GM23248 (cell line): ENCODE data around the gene MIA2. TPM values are rescaled to one million over a fixed set of nuclear protein-coding genes. Genes with fewer than 3 reads are reported as not detected.

Experiments
- DNase-seq: peaks from one replicate; pipeline ENCODE4 v3.0.0-alpha.2; 2015
- H2AFZ ChIP-seq: fragments of 200-600 bp; sonication (generic); 2 replicates; pipeline ENCODE4 v1.6.1; 2016; ENCODE audit warnings: antibody characterized with exemption
- H3F3A ChIP-seq: fragments of 200-600 bp; sonication (generic); 2 replicates; pipeline ENCODE4 v1.6.1; 2016; ENCODE audit warnings: mild to moderate bottlenecking, antibody characterized with exemption, mixed run types; ENCODE audit not compliant: insufficient read depth
- H3K27ac ChIP-seq: fragments of 200-600 bp; sonication (generic); 2 replicates; pipeline ENCODE4 v1.5.1; 2016; ENCODE audit warnings: mild to moderate bottlenecking
- H3K27me3 ChIP-seq: fragments of 200-600 bp; sonication (generic); replicated peaks from 2 replicates; pipeline ENCODE4 v1.6.1; 2016; ENCODE audit warnings: mild to moderate bottlenecking; ENCODE audit not compliant: insufficient read depth
- H3K36me3 ChIP-seq: fragments of 200-600 bp; sonication (generic); 2 replicates; pipeline ENCODE4 v1.6.1; 2016; ENCODE audit warnings: low read depth, mild to moderate bottlenecking
- H3K4me1 ChIP-seq: fragments of 200-600 bp; sonication (generic); 2 replicates; pipeline ENCODE4 v1.6.1; 2016; ENCODE audit warnings: mild to moderate bottlenecking; ENCODE audit not compliant: insufficient read depth
- H3K4me2 ChIP-seq: fragments of 200-600 bp; sonication (generic); one replicate; pipeline ENCODE4 v1.6.1; 2016; ENCODE audit warnings: mild to moderate bottlenecking; ENCODE audit not compliant: unreplicated experiment
- H3K4me3 ChIP-seq: fragments of 200-600 bp; sonication (generic); 2 replicates; pipeline ENCODE4 v1.5.1; 2016; ENCODE audit warnings: mild to moderate bottlenecking
- H3K79me2 ChIP-seq: fragments of 200-600 bp; sonication (generic); 2 replicates; pipeline ENCODE4 v1.6.1; 2016; ENCODE audit warnings: mild to moderate bottlenecking; ENCODE audit not compliant: insufficient read depth
- H3K9ac ChIP-seq: fragments of 200-600 bp; sonication (generic); 2 replicates; pipeline ENCODE4 v1.6.1; 2016; ENCODE audit warnings: mild to moderate bottlenecking
- H3K9me2 ChIP-seq: fragments of 200-600 bp; sonication (generic); 2 replicates; pipeline ENCODE4 v1.6.1; 2016; ENCODE audit warnings: mixed run types, mild to moderate bottlenecking, moderate library complexity; ENCODE audit not compliant: insufficient read depth
- H3K9me3 ChIP-seq: fragments of 200-600 bp; sonication (generic); one replicate; pipeline ENCODE4 v1.6.1; 2017; ENCODE audit warnings: low read depth
- H4K20me1 ChIP-seq: fragments of 200-600 bp; sonication (generic); 2 replicates; pipeline ENCODE4 v1.6.0; 2016; ENCODE audit not compliant: insufficient read depth
- EZH2 ChIP-seq: fragments of 200-600 bp; sonication (generic); IDR thresholded peaks from 2 replicates; pipeline ENCODE4 v1.6.1; 2018; ENCODE audit warnings: antibody characterized with exemption, mild to moderate bottlenecking; ENCODE audit not compliant: insufficient read depth, poor library complexity, severe bottlenecking
- EZH2phosphoT487 ChIP-seq: fragments of 200-600 bp; sonication (generic); IDR thresholded peaks from 2 replicates; pipeline ENCODE4 v1.6.1; 2018; ENCODE audit warnings: antibody characterized with exemption, moderate library complexity, mild to moderate bottlenecking, low read depth; ENCODE audit not compliant: insufficient read depth
- WGBS, 2 experiments: methylation state at CpG; one replicate each; pipeline ENCODE4 v1.1.6; 2015 to 2017; ENCODE audit warnings: low lambda C conversion rate in 2 of 2, low coverage in 1 of 2; ENCODE audit errors: missing lambda C conversion rate in 2 of 2; 5-methylcytosine and 5-hydroxymethylcytosine counted together
- in situ Hi-C: fragments of 300-500 bp; cut with MboI; formaldehyde crosslinking; loops from 2 replicates; pipeline ENCODE4 v1.15.0; 2020
- polyA plus RNA-seq: library from polyadenylated mRNA; unstranded; fragments of >200 nt; fragmentation: Nextera tagmentation; extraction: Ambion mirVana; gene quantifications from 2 replicates; pipeline ENCODE4 v1.2.1, GENCODE V29; 2016
- total RNA-seq: library from RNA; depleted of rRNA; stranded (reverse); fragments of >200 nt; shearing (Covaris generic); gene quantifications from 2 replicates; pipeline ENCODE4 v1.2.3, GENCODE V29; 2014

The MIA2 gene
- total and polyA plus RNA-seq, 2 experiments from 2014 or later = 16.2 to 21.4 TPM

DNA sequence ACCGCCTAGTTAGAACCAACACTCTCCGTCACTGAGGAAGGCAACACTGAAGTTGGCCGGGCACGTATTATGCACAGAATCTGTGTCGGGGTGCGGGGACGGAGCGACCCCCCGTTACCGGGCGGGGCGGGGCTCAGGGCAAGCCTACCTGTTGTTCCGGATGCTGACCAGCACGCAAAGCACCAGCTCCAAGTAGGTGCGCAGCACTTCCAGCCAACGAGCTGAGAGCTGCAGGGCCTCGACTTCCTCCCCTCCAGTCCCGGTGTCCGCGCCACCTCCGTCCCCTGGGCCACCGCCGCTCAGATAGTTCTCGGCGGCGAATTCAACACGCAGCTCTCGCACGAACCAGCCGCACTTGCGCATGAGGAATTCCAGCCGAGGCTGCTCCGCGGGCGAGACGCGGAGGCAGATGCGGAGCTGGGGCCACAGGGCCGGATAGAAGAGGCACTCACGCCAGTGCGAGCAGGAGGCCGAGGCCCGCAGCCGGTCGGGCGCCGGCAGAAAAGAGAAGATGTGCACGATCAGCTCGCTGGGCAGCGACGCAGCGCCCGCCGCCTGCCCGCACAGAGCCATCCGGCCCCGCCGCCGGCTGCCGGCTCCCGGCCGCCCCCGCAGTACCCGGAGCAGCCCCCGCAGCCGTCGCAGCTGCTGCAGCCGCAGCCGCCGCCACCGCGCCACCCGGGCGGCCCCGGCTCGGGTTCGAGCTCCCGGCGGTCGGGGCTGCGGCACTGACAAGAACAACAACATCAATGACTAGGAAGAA lies 197.9 kb downstream of the MIA2 start:
- no peaks in the 10 kb centered on the region for H3K27me3 ChIP-seq
- in situ Hi-C loops = no loop called here
- peak overlapping the region; percentile 98 for H3K9ac ChIP-seq
- TF ChIP-seq EZH2phosphoT487 (no peak), EZH2 (no peak)
- no peaks in the 10 kb centered on the region for H3K9me2 ChIP-seq
- no peaks in the 10 kb centered on the region for H3K36me3 ChIP-seq
- peaks cover 23% of the 10 kb centered on the region for H3K4me1 ChIP-seq
- peak; percentile 78 for DNase-seq
- H3K4me2 ChIP-seq = peak overlapping the region; percentile 95
- H3K4me3 ChIP-seq = peak overlapping the region; percentile 88
- H3K9me3 ChIP-seq = no peaks in the 10 kb centered on the region
- no peaks in the 10 kb centered on the region for H4K20me1 ChIP-seq
- H3K79me2 ChIP-seq = peaks cover 50% of the 10 kb centered on the region
- H3F3A ChIP-seq = 0 out of 2 replicates have a peak, but pooled peaks cover 15% of the 10 kb centered on the region
- H2AFZ ChIP-seq = peak overlapping the region; percentile 90
- H3K27ac ChIP-seq = peak overlapping the region; percentile 100
- 1% methylated on average over 69 to 79 of the region's 81 CpGs for WGBS, 2 experiments

DNA sequence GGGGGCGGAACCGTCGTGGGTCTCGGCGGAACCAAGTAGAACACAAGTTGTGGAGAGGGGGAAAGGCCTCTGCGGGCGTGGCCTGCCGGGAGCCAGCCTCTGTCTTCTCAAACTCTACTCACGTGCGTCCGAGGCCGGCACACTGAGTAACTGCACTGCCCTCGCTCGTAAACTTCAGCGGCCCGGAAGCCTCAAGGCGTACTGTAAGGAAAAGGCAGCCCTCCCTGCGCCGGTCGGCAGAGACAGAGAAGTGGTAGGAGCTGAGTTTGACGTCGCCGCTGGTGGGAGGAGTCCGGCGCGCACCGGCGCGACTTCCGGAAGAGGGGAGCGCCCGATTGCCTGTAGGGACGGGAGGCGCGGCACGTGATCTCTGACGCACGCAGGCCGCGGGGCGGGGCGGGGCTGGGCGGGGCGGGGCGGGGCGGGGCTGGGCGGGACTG lies 198.5 kb downstream of the MIA2 start, which contains the start of gene FBXO33:
FBXO33 (minus strand) TSS at position 255 of the 440 bp plus-strand sequence. CDS start 271 bp downstream, outside the sequence.
- H3K9me2 ChIP-seq = no peaks in the 10 kb centered on the region
- no peaks in the 10 kb centered on the region for H3K9me3 ChIP-seq
- H3K9ac ChIP-seq = peak within 1 kb of the TSS; percentile 98
- H3K4me3 ChIP-seq = peak within 1 kb of the TSS; percentile 89
- H2AFZ ChIP-seq = peak within 1 kb of the TSS; percentile 98
- no peaks in the 10 kb centered on the region for H3K27me3 ChIP-seq
- H3K4me1 ChIP-seq = peaks cover 18% of the 10 kb centered on the region
- H3K27ac ChIP-seq = peak within 1 kb of the TSS; percentile 100
- in situ Hi-C loops = no loop called here
- peak within 1 kb of the TSS; percentile 95 for H3K4me2 ChIP-seq
- no peaks in the 10 kb centered on the region for H4K20me1 ChIP-seq
- 0 out of 2 replicates have a peak, but pooled peaks cover 11% of the 10 kb centered on the region for H3F3A ChIP-seq
- peaks cover 44% of the 10 kb centered on the region for H3K79me2 ChIP-seq
- 0% methylated on average over 36 to 46 of the region's 47 CpGs for WGBS, 2 experiments
- H3K36me3 ChIP-seq = no peaks in the 10 kb centered on the region
- TF ChIP-seq EZH2 (no peak), EZH2phosphoT487 (no peak)
- peak; percentile 98 for DNase-seq

DNA sequence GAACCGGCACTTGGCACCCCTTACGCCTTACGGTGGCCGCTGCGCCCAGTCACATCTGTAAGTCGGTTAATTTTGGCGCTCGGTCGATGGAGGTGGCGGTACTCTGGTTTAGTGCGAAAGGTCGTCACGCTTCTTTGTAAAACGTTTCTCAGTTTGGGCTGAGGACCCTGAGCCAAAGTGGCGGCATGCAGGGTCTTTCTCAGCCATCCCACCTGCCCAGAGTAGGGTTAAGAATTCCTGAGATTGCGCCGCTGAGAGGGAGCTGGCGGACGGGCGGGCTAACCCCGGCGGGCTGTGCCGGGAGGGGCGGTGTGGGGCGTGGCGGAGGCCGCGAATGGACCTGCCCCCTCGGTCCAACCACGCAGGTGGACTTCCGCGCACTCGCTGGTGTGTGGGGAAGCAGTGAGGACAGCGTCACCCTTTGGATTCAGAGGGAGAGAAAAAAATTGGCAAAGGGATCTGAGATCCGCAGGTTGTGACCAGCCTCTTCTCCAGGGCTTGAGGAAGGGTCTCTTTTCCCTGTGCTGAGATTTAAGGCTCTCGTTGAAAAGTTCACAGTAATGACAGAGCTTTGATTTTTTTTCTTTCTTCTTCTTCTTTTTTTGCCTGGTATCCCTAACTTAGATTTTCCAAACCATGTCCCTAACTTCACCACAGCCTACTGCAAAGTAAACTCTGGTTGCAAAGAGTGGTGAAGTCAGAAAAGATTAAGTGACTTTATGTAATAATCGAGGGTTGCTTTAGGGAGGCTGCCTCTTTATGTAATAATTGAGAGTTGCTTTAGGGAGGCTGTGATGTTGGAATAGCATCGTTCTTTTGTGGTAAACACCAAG lies 199.1 kb downstream of the MIA2 start:
- Histone ChIP-seq H3K79me2 (peaks cover 38% of the 10 kb centered on the region), H3K27ac (peak overlapping the region; percentile 76), H3K9me2 (no peaks in the 10 kb centered on the region), H2AFZ (peak overlapping the region; percentile 98), H3K4me2 (peak overlapping the region; percentile 85), H3K4me3 (peak overlapping the region; percentile 89), H3K9me3 (no peaks in the 10 kb centered on the region), H3K4me1 (peaks cover 17% of the 10 kb centered on the region), H3K9ac (peak overlapping the region; percentile 78), H4K20me1 (no peaks in the 10 kb centered on the region), H3F3A (0 out of 2 replicates have a peak, but pooled peaks cover 11% of the 10 kb centered on the region), H3K36me3 (no peaks in the 10 kb centered on the region), H3K27me3 (no peaks in the 10 kb centered on the region)
- DNase-seq = peak; percentile 82
- WGBS, 2 experiments = 1% methylated on average over 34 to 37 of the region's 38 CpGs
- in situ Hi-C loops = no loop called here
- TF ChIP-seq EZH2 (no peak), EZH2phosphoT487 (no peak)

DNA sequence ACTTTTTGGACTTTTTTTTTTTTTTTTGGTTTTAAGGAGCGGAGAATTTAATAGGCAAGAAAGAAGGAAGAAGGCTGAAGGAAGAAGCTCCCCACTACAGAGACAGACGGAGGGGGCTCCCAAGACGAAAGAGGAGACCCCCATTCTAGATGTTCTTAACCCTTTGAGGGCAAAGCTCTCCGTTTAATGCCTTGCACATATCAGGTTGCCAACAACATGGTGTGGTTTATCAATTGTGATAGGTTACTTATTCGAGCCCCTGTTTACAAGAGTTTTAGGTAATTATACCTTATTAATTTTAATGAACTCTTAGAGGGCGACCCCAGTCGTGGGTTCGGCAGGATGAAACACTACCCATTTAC lies 199.7 kb downstream of the MIA2 start:
- in situ Hi-C loops = no loop called here
- Histone ChIP-seq H3K9ac (peak overlapping the region; percentile 78), H2AFZ (peak overlapping the region; percentile 98), H3K79me2 (peaks cover 32% of the 10 kb centered on the region), H3K27me3 (no peaks in the 10 kb centered on the region), H4K20me1 (no peaks in the 10 kb centered on the region), H3K4me1 (peaks cover 17% of the 10 kb centered on the region), H3K4me2 (peak overlapping the region; percentile 85), H3K27ac (peak overlapping the region; percentile 76; the same call in 1 of the 2 replicates), H3K9me2 (no peaks in the 10 kb centered on the region), H3K36me3 (no peaks in the 10 kb centered on the region), H3F3A (0 out of 2 replicates have a peak, but pooled peaks cover 11% of the 10 kb centered on the region), H3K9me3 (no peaks in the 10 kb centered on the region), H3K4me3 (peak overlapping the region; percentile 89)
- no peak for DNase-seq
- 29 to 32% methylated on average over 8 of the region's 8 CpGs for WGBS, 2 experiments
- TF ChIP-seq EZH2 (no peak), EZH2phosphoT487 (no peak)
